ENCODE measurements around the gene ARHGEF1. TPM values are rescaled to one million over a fixed set of nuclear protein-coding genes. Genes with fewer than 3 reads are reported as not detected.

ARHGEF1 gene
- total RNA-seq, 1 donor from 2014 or later = 10.9 TPM

DNA sequence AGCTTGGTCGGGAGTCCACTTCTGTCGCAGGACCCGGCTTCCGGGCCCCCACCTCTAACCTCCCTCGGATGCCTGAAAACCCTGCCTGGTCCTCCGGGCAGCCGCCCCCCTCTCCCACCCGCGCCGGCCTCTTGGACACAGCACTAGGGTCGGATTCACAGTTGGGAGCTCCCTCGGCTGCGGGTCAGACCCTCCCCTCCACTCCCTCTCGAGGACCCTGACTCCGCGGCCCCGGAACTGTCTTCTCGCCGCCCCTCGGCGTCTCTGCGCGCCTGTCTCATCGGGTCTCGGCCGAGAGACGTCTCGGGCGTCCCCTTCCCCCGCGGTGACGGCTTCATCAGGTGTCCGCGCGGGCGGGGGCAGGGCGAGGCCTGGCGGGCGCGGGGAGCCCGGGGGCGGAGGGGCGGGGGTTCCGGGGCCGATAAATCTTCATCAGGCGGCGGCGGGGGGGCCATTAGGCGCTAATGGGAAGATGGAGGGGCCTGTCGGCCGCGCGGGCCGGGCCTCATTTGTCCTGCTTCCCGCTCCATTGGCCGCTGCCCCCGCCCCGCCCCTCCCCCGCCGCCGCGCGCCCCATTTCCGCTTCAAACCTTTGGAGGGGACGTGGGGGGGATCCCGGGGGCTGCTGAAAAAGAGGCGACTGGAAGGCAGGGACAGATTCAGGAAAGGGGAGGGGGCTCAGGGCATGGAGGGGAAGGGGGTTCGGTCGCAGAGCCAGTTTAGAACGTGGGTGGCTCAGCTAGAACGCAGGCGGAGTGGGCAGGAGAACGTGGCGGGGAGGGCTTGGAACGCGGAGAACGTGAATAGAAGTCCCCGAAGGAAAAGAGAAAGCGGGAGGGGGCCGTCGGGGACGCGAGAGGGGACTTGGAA is 57.1 kb downstream of the ARHGEF1 start:
- H4K20me1 ChIP-seq (ENCODE audit: low read depth) = no peaks in the 10 kb centered on the region
- H3K27ac Mint-ChIP-seq = peak overlapping the region; percentile 50
- H3K4me1 ChIP-seq = no peaks in the 10 kb centered on the region
- H3K79me2 ChIP-seq (ENCODE audit: low read depth) = no peaks in the 10 kb centered on the region
- peak overlapping the region; percentile 90 for H3K4me3 Mint-ChIP-seq
- peak; percentile 62 for DNase-seq (ENCODE audit: low spot score)
- H3K4me1 Mint-ChIP-seq = peaks cover 14% of the 10 kb centered on the region
- peak overlapping the region; percentile 50 for H3K4me3 ChIP-seq
- H3K36me3 ChIP-seq = no peaks in the 10 kb centered on the region
- peak overlapping the region; percentile 86 for H2AFZ ChIP-seq (replicated peaks)
- peaks cover 42% of the 10 kb centered on the region for H3K27me3 Mint-ChIP-seq (ENCODE audit: insufficient read depth, low read depth)
- peaks cover 7% of the 10 kb centered on the region for H3K9me3 Mint-ChIP-seq
- H3K9me3 ChIP-seq (ENCODE audit: low read depth) = no peaks in the 10 kb centered on the region
- H3K4me2 ChIP-seq = peak overlapping the region; percentile 86
- H3K27me3 ChIP-seq = peaks cover 82% of the 10 kb centered on the region
- TF ChIP-seq CTCF (IDR thresholded peaks at IDR 0.05) (no peak), EZH2phosphoT487 (IDR thresholded peaks at IDR 0.05) (peak; percentile 77), EZH2 (IDR thresholded peaks at IDR 0.05) (peak; percentile 90)
- no peak overlapping the region for H3K27ac ChIP-seq
- peaks cover 8% of the 10 kb centered on the region for H3F3A ChIP-seq (ENCODE audit: low read depth)
- no peak overlapping the region for H3K9ac ChIP-seq
- H3K36me3 Mint-ChIP-seq = peaks cover 4% of the 10 kb centered on the region

- Histone ChIP-seq H4K20me1 (ENCODE audit: low read depth) (no peaks in the 10 kb centered on the region), H3K36me3 (no peaks in the 10 kb centered on the region), H3F3A (ENCODE audit: low read depth) (peaks cover 8% of the 10 kb centered on the region), H3K79me2 (ENCODE audit: low read depth) (no peaks in the 10 kb centered on the region), H3K9ac (no peak overlapping the region), H3K27me3 (peaks cover 74% of the 10 kb centered on the region), H3K4me3 (peak overlapping the region; percentile 50), H3K9me3 (ENCODE audit: low read depth) (no peaks in the 10 kb centered on the region), H3K27ac (no peak overlapping the region), H3K4me2 (peak overlapping the region; percentile 86), H2AFZ (replicated peaks) (peak overlapping the region; percentile 86), H3K4me1 (no peaks in the 10 kb centered on the region)
- peaks cover 14% of the 10 kb centered on the region for H3K4me1 Mint-ChIP-seq
- peaks cover 7% of the 10 kb centered on the region for H3K9me3 Mint-ChIP-seq
- no peak for DNase-seq (ENCODE audit: low spot score)
- H3K4me3 Mint-ChIP-seq = peak overlapping the region; percentile 90
- peaks cover 37% of the 10 kb centered on the region for H3K27me3 Mint-ChIP-seq (ENCODE audit: insufficient read depth, low read depth)
- TF ChIP-seq EZH2phosphoT487 (IDR thresholded peaks at IDR 0.05) = no peak
- peak; percentile 53 for TF ChIP-seq EZH2 (IDR thresholded peaks at IDR 0.05)
- H3K27ac Mint-ChIP-seq = no peak overlapping the region
- H3K36me3 Mint-ChIP-seq = peaks cover 4% of the 10 kb centered on the region
Measured at GRCh38 chr19:41940731-41941409, 57.9 kb downstream of the ARHGEF1 start.

DNA sequence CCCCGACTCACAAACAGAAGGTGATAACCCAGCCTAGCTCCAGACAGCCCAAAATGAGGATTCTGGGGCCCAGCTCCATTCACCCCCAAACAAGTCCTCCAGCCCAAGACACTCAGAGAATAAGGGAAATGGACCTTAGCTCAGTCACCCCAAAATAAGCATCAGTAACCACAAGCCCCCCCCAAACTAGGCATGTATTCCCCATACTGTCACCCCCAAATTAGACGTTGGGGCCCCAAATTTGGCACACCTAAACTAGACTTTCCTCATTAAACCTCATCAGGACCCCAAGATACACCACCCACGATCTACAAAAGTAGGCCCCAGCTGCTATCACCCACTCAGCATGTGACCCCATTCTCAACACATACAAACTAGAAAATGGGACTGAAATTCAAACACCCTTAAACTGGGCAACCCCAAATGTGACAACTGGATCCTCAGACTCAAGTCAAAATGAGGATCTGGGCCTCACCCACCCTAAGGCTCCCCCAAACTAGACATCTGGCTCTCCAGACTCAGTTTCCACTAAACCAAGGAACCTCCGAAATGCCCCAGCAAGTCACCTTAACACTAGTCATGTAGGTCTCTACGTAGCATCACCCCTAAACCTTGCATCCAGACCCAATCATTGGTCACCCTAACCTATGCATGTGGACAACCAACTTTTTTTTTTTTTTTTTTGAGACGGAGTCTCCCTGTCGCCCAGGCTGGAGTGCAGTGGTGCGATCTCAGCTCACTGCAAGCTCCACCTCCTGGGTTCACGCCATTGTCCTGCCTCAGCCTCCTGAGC is 58.6 kb downstream of the ARHGEF1 start:
- Histone ChIP-seq H4K20me1 (ENCODE audit: low read depth) (no peaks in the 10 kb centered on the region), H3K27me3 (peaks cover 66% of the 10 kb centered on the region), H3K79me2 (ENCODE audit: low read depth) (no peaks in the 10 kb centered on the region), H2AFZ (replicated peaks) (no peak overlapping the region), H3K27ac (no peak overlapping the region), H3K4me2 (no peak overlapping the region), H3K9ac (no peak overlapping the region), H3K4me1 (no peaks in the 10 kb centered on the region), H3K4me3 (no peak overlapping the region), H3K36me3 (no peaks in the 10 kb centered on the region), H3F3A (ENCODE audit: low read depth) (peaks cover 8% of the 10 kb centered on the region), H3K9me3 (ENCODE audit: low read depth) (no peaks in the 10 kb centered on the region)
- Mint-ChIP-seq H3K27me3 (ENCODE audit: insufficient read depth, low read depth) (peaks cover 32% of the 10 kb centered on the region), H3K4me3 (peak overlapping the region; percentile 84), H3K36me3 (peaks cover 4% of the 10 kb centered on the region), H3K9me3 (peaks cover 7% of the 10 kb centered on the region), H3K4me1 (peaks cover 10% of the 10 kb centered on the region), H3K27ac (no peak overlapping the region)
- DNase-seq (ENCODE audit: low spot score) = no peak
- TF ChIP-seq EZH2 (IDR thresholded peaks at IDR 0.05) (no peak), EZH2phosphoT487 (IDR thresholded peaks at IDR 0.05) (no peak)

DNA sequence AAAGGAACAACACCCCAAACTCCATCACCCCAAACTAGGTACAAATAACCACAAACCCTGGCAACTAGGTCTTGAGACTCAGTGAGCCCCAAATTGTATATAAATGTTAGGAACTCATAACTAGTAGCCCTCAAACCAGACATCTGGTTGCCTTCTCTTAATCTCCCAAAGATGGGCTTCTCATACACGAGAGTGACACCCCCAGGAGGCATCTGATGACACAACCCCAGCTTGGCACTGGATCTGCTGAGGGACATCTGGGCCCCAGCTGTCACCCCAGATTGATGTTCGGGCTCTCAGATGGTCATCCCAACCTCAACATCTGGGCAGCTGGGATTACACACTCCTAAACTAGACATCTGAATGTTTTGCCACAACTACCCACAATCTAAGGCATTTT is 61.4 kb downstream of the ARHGEF1 start:
- H3K27ac ChIP-seq = no peak overlapping the region
- H3K36me3 Mint-ChIP-seq = peaks cover 5% of the 10 kb centered on the region
- H3K27me3 Mint-ChIP-seq (ENCODE audit: insufficient read depth, low read depth) = peaks cover 32% of the 10 kb centered on the region

More for the DNA sequence above, 61.4 kb downstream of the ARHGEF1 start:
- H3K4me2 ChIP-seq = no peak overlapping the region
- H4K20me1 ChIP-seq (ENCODE audit: low read depth) = no peaks in the 10 kb centered on the region
- Mint-ChIP-seq H3K4me3 (no peak overlapping the region), H3K9me3 (peaks cover 7% of the 10 kb centered on the region), H3K27ac (no peak overlapping the region), H3K4me1 (peaks cover 6% of the 10 kb centered on the region)
- no peak overlapping the region for H3K9ac ChIP-seq
- H3K4me1 ChIP-seq = no peaks in the 10 kb centered on the region
- H3K79me2 ChIP-seq (ENCODE audit: low read depth) = no peaks in the 10 kb centered on the region
- no peaks in the 10 kb centered on the region for H3K9me3 ChIP-seq (ENCODE audit: low read depth)
- no peak for DNase-seq (ENCODE audit: low spot score)
- TF ChIP-seq EZH2phosphoT487 (IDR thresholded peaks at IDR 0.05) (no peak), EZH2 (IDR thresholded peaks at IDR 0.05) (no peak)
- H3K4me3 ChIP-seq = no peak overlapping the region
- H2AFZ ChIP-seq (replicated peaks) = no peak overlapping the region
- no peaks in the 10 kb centered on the region for H3K36me3 ChIP-seq
- H3F3A ChIP-seq (ENCODE audit: low read depth) = no peaks in the 10 kb centered on the region
- H3K27me3 ChIP-seq = peaks cover 40% of the 10 kb centered on the region

Data from neural progenitor cell (in vitro differentiated cells).